Measurements from ENCODE around the gene OGDH.

Gene OGDH

GRCh38 chr7:44636041-44636584 lies 29.7 kb downstream of the OGDH start:
- H3K4me1 Mint-ChIP-seq (ENCODE audit: low read depth) = peaks cover 77% of the 10 kb centered on the region
- H3K9me3 Mint-ChIP-seq = no peaks in the 10 kb centered on the region
- H3K36me3 Mint-ChIP-seq (ENCODE audit: low read depth) = peaks cover 40% of the 10 kb centered on the region
- H3K27me3 Mint-ChIP-seq (ENCODE audit: low read depth) = no peaks in the 10 kb centered on the region
- no peak overlapping the region for H3K4me3 Mint-ChIP-seq
- peak overlapping the region; percentile 99 for H3K27ac Mint-ChIP-seq

GRCh38 chr7:44636926-44637325 lies 30.5 kb downstream of the OGDH start:
- H3K36me3 Mint-ChIP-seq (ENCODE audit: low read depth) = peaks cover 40% of the 10 kb centered on the region
- H3K27ac Mint-ChIP-seq = peak overlapping the region; percentile 99
- no peaks in the 10 kb centered on the region for H3K27me3 Mint-ChIP-seq (ENCODE audit: low read depth)
- peak overlapping the region; percentile 48 for H3K4me3 Mint-ChIP-seq
- H3K9me3 Mint-ChIP-seq = no peaks in the 10 kb centered on the region
- peaks cover 72% of the 10 kb centered on the region for H3K4me1 Mint-ChIP-seq (ENCODE audit: low read depth)

DNA sequence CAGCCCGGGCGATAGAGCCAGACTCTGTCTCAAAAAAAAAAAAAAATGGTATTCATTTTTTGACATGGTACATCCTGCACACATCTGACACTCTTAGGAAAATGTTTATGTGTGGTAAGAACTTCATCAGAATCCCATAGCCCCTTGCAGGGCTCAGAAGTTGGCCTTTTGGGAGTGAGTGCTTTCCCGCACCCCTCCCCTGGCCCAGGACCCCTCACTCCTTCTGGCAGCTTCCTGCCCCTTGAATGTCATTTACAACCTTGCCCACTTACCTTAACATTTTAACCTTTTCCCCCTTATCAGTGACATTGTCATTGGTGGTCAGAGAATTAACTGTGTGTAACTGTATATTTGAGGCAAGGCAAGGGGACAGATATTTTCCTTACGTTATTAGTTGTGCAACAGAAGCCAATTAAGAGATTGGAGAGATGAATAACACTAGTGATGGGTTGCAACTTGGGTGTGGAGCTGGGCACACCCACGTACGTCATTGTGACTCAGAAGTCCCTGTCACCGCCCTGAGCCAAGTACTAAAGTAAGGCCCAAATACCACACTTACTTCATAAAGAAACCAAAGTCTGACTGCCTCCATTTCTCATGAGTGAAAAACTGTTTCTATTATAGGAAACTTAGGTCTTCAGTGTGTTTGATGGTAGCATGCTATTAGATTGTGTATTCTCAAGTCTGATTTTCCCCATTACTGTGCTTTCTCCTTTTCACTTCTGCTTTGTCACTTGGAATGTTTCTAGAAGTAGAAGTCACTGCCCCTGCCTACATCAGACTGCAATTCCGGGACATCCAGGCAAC lies 31.6 kb downstream of the OGDH start:
- Mint-ChIP-seq H3K27ac (peak overlapping the region; percentile 99), H3K36me3 (ENCODE audit: low read depth) (peaks cover 44% of the 10 kb centered on the region), H3K4me3 (peak overlapping the region; percentile 83), H3K27me3 (ENCODE audit: low read depth) (no peaks in the 10 kb centered on the region), H3K9me3 (no peaks in the 10 kb centered on the region), H3K4me1 (ENCODE audit: low read depth) (peaks cover 72% of the 10 kb centered on the region)

- H3K27me3 Mint-ChIP-seq (ENCODE audit: low read depth) = no peaks in the 10 kb centered on the region
- peak overlapping the region; percentile 83 for H3K4me3 Mint-ChIP-seq
These were observed 32.5 kb downstream of the OGDH start for GRCh38 chr7:44638611-44639557.

DNA sequence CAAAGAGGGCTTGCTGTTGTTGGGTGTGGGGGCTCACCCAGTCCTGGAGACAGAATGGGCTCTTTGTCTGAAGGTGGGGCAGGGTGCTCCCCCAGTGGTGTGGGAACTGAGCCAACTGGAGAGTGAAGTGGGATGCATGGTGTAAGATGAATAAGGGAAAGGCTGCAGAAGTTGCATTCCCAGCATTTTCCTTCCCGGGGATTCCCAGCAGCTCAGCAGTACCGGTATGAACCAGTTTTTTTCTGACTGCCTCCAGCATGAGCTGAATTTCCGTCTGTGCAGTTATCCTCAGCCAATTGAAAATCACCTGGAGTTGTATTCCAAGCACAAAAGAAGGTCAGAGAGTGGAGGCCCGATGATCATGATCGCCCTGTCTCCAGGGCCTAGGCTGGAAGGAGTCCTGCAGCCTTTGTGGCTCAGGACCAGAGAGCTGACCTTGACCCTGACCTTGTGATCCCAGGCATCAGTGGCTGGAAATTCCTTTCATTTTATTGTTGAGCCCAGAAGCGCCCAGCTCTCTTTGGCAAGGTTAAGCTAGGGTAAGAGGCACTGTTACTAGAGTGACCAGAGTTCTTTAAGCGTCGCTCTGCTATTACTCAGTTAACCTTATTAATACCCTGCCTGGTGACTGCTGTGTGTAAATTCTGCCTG lies 33.4 kb downstream of the OGDH start:
- Mint-ChIP-seq H3K27me3 (ENCODE audit: low read depth) (no peaks in the 10 kb centered on the region), H3K27ac (peak overlapping the region; percentile 99), H3K9me3 (no peaks in the 10 kb centered on the region), H3K4me1 (ENCODE audit: low read depth) (peaks cover 60% of the 10 kb centered on the region), H3K4me3 (peak overlapping the region; percentile 83), H3K36me3 (ENCODE audit: low read depth) (peaks cover 45% of the 10 kb centered on the region)

More at GRCh38 chr7:44638611-44639557, 32.5 kb downstream of the OGDH start:
- peak overlapping the region; percentile 99 for H3K27ac Mint-ChIP-seq
- H3K9me3 Mint-ChIP-seq = no peaks in the 10 kb centered on the region
- peaks cover 44% of the 10 kb centered on the region for H3K36me3 Mint-ChIP-seq (ENCODE audit: low read depth)
- peaks cover 64% of the 10 kb centered on the region for H3K4me1 Mint-ChIP-seq (ENCODE audit: low read depth)

DNA sequence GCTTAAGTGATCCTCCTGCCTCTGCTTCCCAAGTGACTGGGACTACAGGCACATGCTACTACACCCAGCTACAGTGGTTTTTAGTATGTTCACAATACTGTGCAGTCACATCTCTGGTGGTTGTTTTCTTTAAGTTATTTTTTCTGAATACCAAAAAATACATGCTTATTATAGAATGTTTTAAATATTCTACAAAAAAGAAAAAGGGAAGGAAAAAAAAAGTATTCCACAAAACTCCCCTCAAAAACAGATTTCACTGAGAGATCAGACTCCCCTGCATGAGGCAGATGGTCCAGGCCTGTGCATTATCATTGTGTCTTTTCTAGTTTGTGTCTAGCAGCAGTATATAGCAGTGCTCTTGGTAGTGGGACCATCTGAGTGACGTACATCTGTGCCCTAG lies 36.8 kb downstream of the OGDH start:
- Mint-ChIP-seq H3K4me3 (no peak overlapping the region), H3K4me1 (ENCODE audit: low read depth) (peaks cover 36% of the 10 kb centered on the region), H3K27ac (no peak overlapping the region)

DNA sequence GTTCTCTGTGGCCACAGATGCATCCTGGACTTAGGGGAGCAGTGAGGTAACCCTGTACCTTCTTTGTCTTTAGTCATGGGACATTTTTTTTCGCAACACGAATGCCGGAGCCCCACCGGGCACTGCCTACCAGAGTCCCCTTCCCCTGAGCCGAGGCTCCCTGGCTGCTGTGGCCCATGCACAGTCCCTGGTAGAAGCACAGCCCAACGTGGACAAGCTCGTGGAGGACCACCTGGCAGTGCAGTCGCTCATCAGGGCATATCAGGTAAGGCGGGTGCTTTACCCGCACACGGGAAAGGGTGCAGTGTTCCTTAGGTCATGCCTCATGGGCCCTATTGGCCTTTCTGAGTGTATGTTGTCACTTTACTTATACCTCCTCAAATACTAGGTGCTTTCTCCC lies 38.8 kb downstream of the OGDH start:
- Mint-ChIP-seq H3K27ac (no peak overlapping the region), H3K9me3 (no peaks in the 10 kb centered on the region), H3K27me3 (ENCODE audit: low read depth) (no peaks in the 10 kb centered on the region), H3K4me1 (ENCODE audit: low read depth) (peaks cover 16% of the 10 kb centered on the region), H3K36me3 (ENCODE audit: low read depth) (peaks cover 41% of the 10 kb centered on the region), H3K4me3 (no peak overlapping the region)

More for the DNA sequence above, 36.8 kb downstream of the OGDH start:
- peaks cover 42% of the 10 kb centered on the region for H3K36me3 Mint-ChIP-seq (ENCODE audit: low read depth)
- no peaks in the 10 kb centered on the region for H3K27me3 Mint-ChIP-seq (ENCODE audit: low read depth)
- H3K9me3 Mint-ChIP-seq = no peaks in the 10 kb centered on the region

DNA sequence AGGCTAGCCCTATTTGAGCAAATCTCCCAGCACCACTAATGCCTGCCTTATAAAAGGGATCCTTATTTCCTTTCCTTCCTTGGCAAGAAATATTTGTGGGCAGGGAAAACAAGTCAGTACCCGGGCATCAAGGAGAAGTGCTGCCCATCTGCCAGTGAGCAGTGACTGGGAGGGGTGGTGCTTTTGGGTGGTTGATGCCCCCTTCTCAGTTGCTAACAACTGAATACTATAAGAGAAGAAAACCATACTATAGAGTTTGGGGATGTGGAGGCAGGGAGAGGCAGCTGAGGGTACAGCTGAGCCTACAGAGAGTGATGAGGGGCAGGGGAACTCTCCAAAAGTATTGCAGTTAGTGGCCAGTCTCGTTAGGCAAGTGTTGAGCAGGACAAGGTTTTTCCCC lies 39.3 kb downstream of the OGDH start:
- Mint-ChIP-seq H3K4me3 (no peak overlapping the region), H3K4me1 (ENCODE audit: low read depth) (peaks cover 12% of the 10 kb centered on the region), H3K36me3 (ENCODE audit: low read depth) (peaks cover 40% of the 10 kb centered on the region)

GRCh38 chr7:44646176-44646920 lies 39.9 kb downstream of the OGDH start:
- peaks cover 43% of the 10 kb centered on the region for H3K36me3 Mint-ChIP-seq (ENCODE audit: low read depth)
- H3K9me3 Mint-ChIP-seq = no peaks in the 10 kb centered on the region
- H3K27ac Mint-ChIP-seq = no peak overlapping the region
- H3K4me1 Mint-ChIP-seq (ENCODE audit: low read depth) = peaks cover 12% of the 10 kb centered on the region
- no peaks in the 10 kb centered on the region for H3K27me3 Mint-ChIP-seq (ENCODE audit: low read depth)
- no peak overlapping the region for H3K4me3 Mint-ChIP-seq

More for the DNA sequence above, 39.3 kb downstream of the OGDH start:
- no peaks in the 10 kb centered on the region for H3K9me3 Mint-ChIP-seq
- no peaks in the 10 kb centered on the region for H3K27me3 Mint-ChIP-seq (ENCODE audit: low read depth)
- H3K27ac Mint-ChIP-seq = no peak overlapping the region

- H3K27ac Mint-ChIP-seq = no peak overlapping the region
These were observed 40.7 kb downstream of the OGDH start for GRCh38 chr7:44646921-44647636.

DNA sequence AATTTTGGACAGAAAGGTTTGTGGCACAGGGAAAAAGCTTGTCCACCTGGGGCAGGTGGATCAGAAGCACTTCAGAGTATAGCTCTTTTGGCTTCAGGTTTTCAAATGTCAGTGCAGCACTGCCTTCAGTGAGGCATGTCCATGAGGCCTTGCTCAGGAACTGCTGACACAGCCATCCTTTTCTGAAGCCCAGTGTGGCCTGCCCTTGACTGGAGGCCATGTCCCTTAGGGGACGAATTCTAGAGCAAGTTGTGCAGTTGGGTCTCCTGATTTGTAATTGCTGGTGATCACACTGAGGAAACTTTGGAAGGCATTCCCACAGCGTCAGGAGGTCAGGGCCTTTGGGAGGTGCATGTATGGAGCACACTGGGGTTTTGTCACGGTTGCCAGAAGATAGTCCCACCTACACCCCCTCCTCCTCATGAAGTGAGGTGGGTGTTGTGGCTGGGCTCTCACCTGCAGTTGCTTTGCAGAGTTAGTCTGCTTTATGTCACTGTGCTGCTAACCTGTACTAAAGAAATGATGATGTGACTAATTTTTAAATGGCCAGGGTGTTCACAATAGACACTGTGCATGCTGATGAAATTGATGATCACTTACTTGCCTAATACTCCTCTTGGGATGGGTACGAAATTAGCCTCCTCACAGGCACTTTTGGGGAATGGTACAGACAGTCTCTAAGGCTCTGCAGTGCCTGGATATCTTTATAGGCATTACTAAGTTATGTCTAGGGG lies 41.7 kb downstream of the OGDH start:
- no peak overlapping the region for H3K27ac Mint-ChIP-seq
- H3K36me3 Mint-ChIP-seq (ENCODE audit: low read depth) = peaks cover 37% of the 10 kb centered on the region
- no peak overlapping the region for H3K4me3 Mint-ChIP-seq
- no peaks in the 10 kb centered on the region for H3K27me3 Mint-ChIP-seq (ENCODE audit: low read depth)
- no peaks in the 10 kb centered on the region for H3K9me3 Mint-ChIP-seq
- H3K4me1 Mint-ChIP-seq (ENCODE audit: low read depth) = peaks cover 7% of the 10 kb centered on the region

More at GRCh38 chr7:44646921-44647636, 40.7 kb downstream of the OGDH start:
- Mint-ChIP-seq H3K36me3 (ENCODE audit: low read depth) (peaks cover 38% of the 10 kb centered on the region), H3K9me3 (no peaks in the 10 kb centered on the region), H3K27me3 (ENCODE audit: low read depth) (no peaks in the 10 kb centered on the region), H3K4me3 (no peak overlapping the region), H3K4me1 (ENCODE audit: low read depth) (peaks cover 7% of the 10 kb centered on the region)

GRCh38 chr7:44650242-44650641 lies 43.8 kb downstream of the OGDH start:
- Mint-ChIP-seq H3K4me1 (ENCODE audit: low read depth) (no peaks in the 10 kb centered on the region), H3K9me3 (no peaks in the 10 kb centered on the region), H3K27ac (no peak overlapping the region), H3K27me3 (ENCODE audit: low read depth) (no peaks in the 10 kb centered on the region), H3K4me3 (no peak overlapping the region), H3K36me3 (ENCODE audit: low read depth) (peaks cover 35% of the 10 kb centered on the region)
